Measurements from ENCODE around the gene SLC16A10.
"Not testable (repeated sequence)": the region's sequence is repeated elsewhere in the genome, so short reads cannot be mapped to it uniquely, and the experiment has no call there.

The SLC16A10 gene

GRCh38 chr6:111134236-111134869 is 47.0 kb downstream of the SLC16A10 start:
- DNase-seq, result not testable (repeated sequence)

GRCh38 chr6:111137489-111138093 is 50.3 kb downstream of the SLC16A10 start:
- DNase-seq, result not testable (repeated sequence)

GRCh38 chr6:111147440-111147839 is 60.1 kb downstream of the SLC16A10 start:
- DNase-seq, result no peak

- DNase-seq, result no peak
Measured at GRCh38 chr6:111148110-111148509, 60.8 kb downstream of the SLC16A10 start.

- no peak for DNase-seq
Measured at GRCh38 chr6:111150577-111150976, 63.3 kb downstream of the SLC16A10 start.

- DNase-seq, result no peak
Measured at GRCh38 chr6:111154981-111155380, 67.7 kb downstream of the SLC16A10 start.

GRCh38 chr6:111157412-111157811 is 70.1 kb downstream of the SLC16A10 start:
- no peak for DNase-seq

- no peak for DNase-seq
Measured at GRCh38 chr6:111159633-111160032, 72.3 kb downstream of the SLC16A10 start.

- no peak for DNase-seq
Measured at GRCh38 chr6:111161650-111162049, 74.3 kb downstream of the SLC16A10 start.

GRCh38 chr6:111162504-111162903 is 75.2 kb downstream of the SLC16A10 start:
- DNase-seq, result no peak

GRCh38 chr6:111171577-111172400 is 84.5 kb downstream of the SLC16A10 start:
- no peak for DNase-seq

GRCh38 chr6:111172563-111172962 is 85.3 kb downstream of the SLC16A10 start:
- no peak for DNase-seq

GRCh38 chr6:111173341-111173740 is 86.0 kb downstream of the SLC16A10 start:
- no peak for DNase-seq

- no peak for DNase-seq
Measured at GRCh38 chr6:111173946-111174345, 86.6 kb downstream of the SLC16A10 start.

GRCh38 chr6:111175109-111175508 is 87.8 kb downstream of the SLC16A10 start:
- no peak for DNase-seq

GRCh38 chr6:111176038-111176759 is 88.9 kb downstream of the SLC16A10 start:
- DNase-seq, result no peak

GRCh38 chr6:111176760-111177099 is 89.4 kb downstream of the SLC16A10 start:
- no peak for DNase-seq

GRCh38 chr6:111177131-111177530 is 89.8 kb downstream of the SLC16A10 start:
- no peak for DNase-seq

GRCh38 chr6:111183702-111184517 is 96.6 kb downstream of the SLC16A10 start:
- no peak for DNase-seq

- no peak for DNase-seq
Measured at GRCh38 chr6:111184827-111185532, 97.7 kb downstream of the SLC16A10 start.

- no peak for DNase-seq
Measured at GRCh38 chr6:111185954-111186353, 98.7 kb downstream of the SLC16A10 start.

- DNase-seq, result no peak
Measured at GRCh38 chr6:111187874-111188273, 100.6 kb downstream of the SLC16A10 start.
